Hepatocyte (in vitro differentiated cells): ENCODE measurements around the gene OTOP3. TPM values are rescaled to one million over a fixed set of nuclear protein-coding genes. Genes with fewer than 3 reads are reported as not detected.
"Not testable (repeated sequence)": the region's sequence is repeated elsewhere in the genome, so short reads cannot be mapped to it uniquely, and the experiment has no call there.

Experiments used
- DNase-seq: peaks from one replicate; pipeline ENCODE4 v3.0.0-alpha.2; 2016; ENCODE audit warnings: low spot score
- H2AFZ ChIP-seq: fragments of 200-600 bp; sonication (generic); 2 replicates; pipeline ENCODE4 v1.6.0; 2016; ENCODE audit warnings: antibody characterized with exemption, mild to moderate bottlenecking
- H3K27ac ChIP-seq: fragments of 200-600 bp; sonication (generic); 2 replicates; pipeline ENCODE4 v1.5.1; 2016; ENCODE audit warnings: mild to moderate bottlenecking
- H3K27me3 ChIP-seq: fragments of 200-600 bp; sonication (generic); 2 replicates; pipeline ENCODE4 v1.6.1; 2016
- H3K36me3 ChIP-seq: fragments of 200-600 bp; sonication (generic); replicated peaks from 2 replicates; pipeline ENCODE4 v1.5.1; 2016; ENCODE audit warnings: low read depth; ENCODE audit not compliant: insufficient read depth
- H3K4me1 ChIP-seq: fragments of 200-600 bp; sonication (generic); 2 replicates; pipeline ENCODE4 v1.5.1; 2016; ENCODE audit warnings: mild to moderate bottlenecking, moderate library complexity; ENCODE audit not compliant: insufficient read depth
- H3K4me2 ChIP-seq: fragments of 200-600 bp; sonication (generic); 2 replicates; pipeline ENCODE4 v1.6.0; 2016
- H3K4me3 ChIP-seq: fragments of 200-600 bp; sonication (generic); 2 replicates; pipeline ENCODE4 v1.5.1; 2016; ENCODE audit warnings: mild to moderate bottlenecking
- H3K79me2 ChIP-seq: fragments of 200-600 bp; sonication (generic); 2 replicates; pipeline ENCODE4 v1.6.0; 2017; ENCODE audit warnings: mild to moderate bottlenecking
- H3K9me2 ChIP-seq: fragments of 200-600 bp; sonication (generic); replicated peaks from 2 replicates; pipeline ENCODE4 v1.6.0; 2017; ENCODE audit warnings: mild to moderate bottlenecking; ENCODE audit not compliant: insufficient read depth
- H3K9me3 ChIP-seq: fragments of 200-600 bp; sonication (generic); 2 replicates; pipeline ENCODE4 v1.5.1; 2016; ENCODE audit warnings: low read depth, mild to moderate bottlenecking
- H4K20me1 ChIP-seq: fragments of 200-600 bp; sonication (generic); 2 replicates; pipeline ENCODE4 v1.6.0; 2016; ENCODE audit warnings: mild to moderate bottlenecking; ENCODE audit not compliant: insufficient read depth, poor library complexity, severe bottlenecking
- CTCF ChIP-seq: fragments of 200-600 bp; sonication (generic); IDR thresholded peaks from 2 replicates; pipeline ENCODE4 v1.5.1; 2016; ENCODE audit warnings: antibody characterized with exemption, mild to moderate bottlenecking; ENCODE audit not compliant: poor library complexity
- EZH2 ChIP-seq: fragments of 200-600 bp; sonication (generic); IDR thresholded peaks from 2 replicates; pipeline ENCODE4 v1.6.1; 2016; ENCODE audit warnings: antibody characterized with exemption, mild to moderate bottlenecking, borderline replicate concordance
- EZH2phosphoT487 ChIP-seq: fragments of 200-600 bp; sonication (generic); IDR thresholded peaks from one replicate; pipeline ENCODE4 v1.6.1; 2018; ENCODE audit warnings: antibody characterized with exemption, mild to moderate bottlenecking, low read depth, moderate library complexity; ENCODE audit not compliant: unreplicated experiment, severe bottlenecking
- WGBS: methylation state at CpG from one replicate; pipeline ENCODE4 v1.1.6; 2016; ENCODE audit warnings: low lambda C conversion rate; ENCODE audit errors: missing lambda C conversion rate; 5-methylcytosine and 5-hydroxymethylcytosine counted together
- polyA plus RNA-seq: library from polyadenylated mRNA; unstranded; fragments of >200 nt; fragmentation: Nextera tagmentation; extraction: Ambion mirVana; gene quantifications from 2 replicates; pipeline ENCODE4 v1.2.1, GENCODE V29; 2016
- total RNA-seq: library from RNA; depleted of rRNA; stranded (reverse); fragments of >200 nt; gene quantifications from 2 replicates; pipeline ENCODE4 v1.2.3, GENCODE V29; 2014

Gene OTOP3
- total and polyA plus RNA-seq, 2 experiments from 2014 or later = 0.43 TPM; not detected in 1

GRCh38 chr17:74964988-74965622, 29.4 kb downstream of the OTOP3 start:
- H3K4me1 ChIP-seq = peaks cover 8% of the 10 kb centered on the region
- H3K27me3 ChIP-seq = no peaks in the 10 kb centered on the region
- H2AFZ ChIP-seq = no peak overlapping the region
- no peaks in the 10 kb centered on the region for H3K9me2 ChIP-seq
- no peak for TF ChIP-seq EZH2
- TF ChIP-seq EZH2phosphoT487 = no peak
- peaks cover 7% of the 10 kb centered on the region for H3K79me2 ChIP-seq
- no peak overlapping the region for H3K4me3 ChIP-seq
- no peak for DNase-seq
- H4K20me1 ChIP-seq = no peaks in the 10 kb centered on the region
- H3K36me3 ChIP-seq = no peaks in the 10 kb centered on the region
- H3K9me3 ChIP-seq = no peaks in the 10 kb centered on the region
- no peak overlapping the region for H3K4me2 ChIP-seq
- 92% methylated on average over 14 of the region's 14 CpGs for WGBS
- no peak overlapping the region for H3K27ac ChIP-seq

- H3K9me3 ChIP-seq = no peaks in the 10 kb centered on the region
- H3K36me3 ChIP-seq = no peaks in the 10 kb centered on the region
- H3K9me2 ChIP-seq = no peaks in the 10 kb centered on the region
- H3K4me1 ChIP-seq = peaks cover 25% of the 10 kb centered on the region
- H3K27ac ChIP-seq = no peak overlapping the region
- peaks cover 5% of the 10 kb centered on the region for H3K27me3 ChIP-seq
- H4K20me1 ChIP-seq = no peaks in the 10 kb centered on the region
- no peak for TF ChIP-seq EZH2
- TF ChIP-seq CTCF = no peak
- no peak for TF ChIP-seq EZH2phosphoT487
- peak overlapping the region; percentile 25 for H3K4me2 ChIP-seq
- DNase-seq = no peak
- WGBS = 67% methylated on average over 5 of the region's 5 CpGs
- H2AFZ ChIP-seq = no peak overlapping the region
- H3K4me3 ChIP-seq = no peak overlapping the region
- H3K79me2 ChIP-seq = peaks cover 21% of the 10 kb centered on the region
Measured at GRCh38 chr17:74968361-74968780, 32.7 kb downstream of the OTOP3 start.

- not testable (repeated sequence) for H3K4me2 ChIP-seq, H3K4me3 ChIP-seq, H3K9me2 ChIP-seq, H3K27me3 ChIP-seq, H3K9me3 ChIP-seq, H2AFZ ChIP-seq, DNase-seq, H4K20me1 ChIP-seq, H3K27ac ChIP-seq, H3K36me3 ChIP-seq
- WGBS = 98% methylated on average over 5 of the region's 5 CpGs
- Histone ChIP-seq H3K4me1 (peaks cover 25% of the 10 kb centered on the region), H3K79me2 (peaks cover 21% of the 10 kb centered on the region)
Measured at GRCh38 chr17:74969501-74969900, 33.8 kb downstream of the OTOP3 start.

- no peak for TF ChIP-seq EZH2
- TF ChIP-seq CTCF = no peak
- TF ChIP-seq EZH2phosphoT487 = no peak
- Histone ChIP-seq H4K20me1 (no peaks in the 10 kb centered on the region), H3K36me3 (no peaks in the 10 kb centered on the region), H2AFZ (no peak overlapping the region), H3K4me3 (no peak overlapping the region), H3K27ac (no peak overlapping the region), H3K4me1 (peaks cover 25% of the 10 kb centered on the region), H3K9me2 (no peaks in the 10 kb centered on the region), H3K9me3 (no peaks in the 10 kb centered on the region), H3K4me2 (peak overlapping the region; percentile 99), H3K27me3 (peaks cover 11% of the 10 kb centered on the region), H3K79me2 (peaks cover 21% of the 10 kb centered on the region)
- no peak for DNase-seq
- WGBS = 85% methylated on average over 3 of the region's 3 CpGs
Measured at GRCh38 chr17:74970395-74970794, 34.7 kb downstream of the OTOP3 start.
